Measurements from ENCODE around the gene GPI. TPM values are rescaled to one million over a fixed set of nuclear protein-coding genes. Genes with fewer than 3 reads are reported as not detected.
A peak's percentile ranks its signal among the peaks of the same experiment; 100 is the strongest.

The GPI gene
- total RNA-seq, 1 donor from 2014 or later: 228 TPM

DNA sequence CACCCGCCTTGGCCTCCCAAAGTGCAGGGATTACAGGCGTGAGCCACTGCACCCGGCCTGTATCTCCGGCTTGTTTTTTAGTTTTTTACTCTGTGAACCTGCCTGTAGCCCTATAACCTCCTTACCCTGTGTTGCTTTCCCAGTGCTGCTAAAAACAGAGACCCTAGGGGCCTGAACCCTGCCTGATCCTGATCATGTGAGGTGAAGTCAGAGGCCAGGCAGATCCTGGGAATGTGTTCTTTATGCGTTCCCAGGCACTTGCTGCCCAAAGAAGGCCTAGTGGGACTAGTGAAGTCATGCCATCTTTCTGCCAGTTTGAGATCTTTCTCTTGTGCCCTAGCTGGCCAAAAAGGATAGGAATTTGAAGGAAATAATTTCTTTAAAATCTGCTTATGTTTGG is 67.8 kb downstream of the GPI start:
- peaks cover 24% of the 10 kb centered on the region for H3K36me3 Mint-ChIP-seq
- peak overlapping the region; percentile 66 for H3K27ac Mint-ChIP-seq
- no peaks in the 10 kb centered on the region for H3K9me3 Mint-ChIP-seq
- TF ChIP-seq, protein P1, sequence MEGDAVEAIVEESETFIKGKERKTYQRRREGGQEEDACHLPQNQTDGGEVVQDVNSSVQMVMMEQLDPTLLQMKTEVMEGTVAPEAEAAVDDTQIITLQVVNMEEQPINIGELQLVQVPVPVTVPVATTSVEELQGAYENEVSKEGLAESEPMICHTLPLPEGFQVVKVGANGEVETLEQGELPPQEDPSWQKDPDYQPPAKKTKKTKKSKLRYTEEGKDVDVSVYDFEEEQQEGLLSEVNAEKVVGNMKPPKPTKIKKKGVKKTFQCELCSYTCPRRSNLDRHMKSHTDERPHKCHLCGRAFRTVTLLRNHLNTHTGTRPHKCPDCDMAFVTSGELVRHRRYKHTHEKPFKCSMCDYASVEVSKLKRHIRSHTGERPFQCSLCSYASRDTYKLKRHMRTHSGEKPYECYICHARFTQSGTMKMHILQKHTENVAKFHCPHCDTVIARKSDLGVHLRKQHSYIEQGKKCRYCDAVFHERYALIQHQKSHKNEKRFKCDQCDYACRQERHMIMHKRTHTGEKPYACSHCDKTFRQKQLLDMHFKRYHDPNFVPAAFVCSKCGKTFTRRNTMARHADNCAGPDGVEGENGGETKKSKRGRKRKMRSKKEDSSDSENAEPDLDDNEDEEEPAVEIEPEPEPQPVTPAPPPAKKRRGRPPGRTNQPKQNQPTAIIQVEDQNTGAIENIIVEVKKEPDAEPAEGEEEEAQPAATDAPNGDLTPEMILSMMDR (IDR thresholded peaks at IDR 0.05; ENCODE audit: unreplicated experiment): no peak
- no peaks in the 10 kb centered on the region for H3K27me3 Mint-ChIP-seq (ENCODE audit: low read depth)
- no peak overlapping the region for H3K4me3 Mint-ChIP-seq
- peaks cover 26% of the 10 kb centered on the region for H3K4me1 Mint-ChIP-seq
- no peak for DNase-seq (ENCODE audit: low spot score in 2 of 2, unreplicated experiment in 2 of 2)

DNA sequence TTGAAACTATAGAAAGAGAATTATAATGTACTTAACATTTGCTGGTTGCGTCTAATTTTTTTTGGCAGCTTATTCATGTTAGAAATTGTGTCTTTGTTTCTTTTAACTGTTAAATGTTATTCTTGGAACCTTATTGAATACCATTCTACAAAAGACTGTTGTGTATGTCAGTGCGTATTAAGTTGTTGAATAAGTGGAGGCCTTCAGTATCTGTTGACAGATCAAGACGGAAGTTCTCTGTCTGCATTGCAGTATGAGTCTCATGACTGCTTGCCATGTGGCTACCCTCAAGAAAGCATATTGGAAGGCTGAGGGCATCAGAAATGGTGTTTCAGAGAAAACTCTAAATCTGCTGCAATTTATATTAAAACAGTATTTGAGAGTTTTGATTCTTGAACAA is 71.7 kb downstream of the GPI start:
- no peaks in the 10 kb centered on the region for H3K9me3 Mint-ChIP-seq
- TF ChIP-seq, protein P1 (IDR thresholded peaks at IDR 0.05; ENCODE audit: unreplicated experiment): no peak
- H3K27me3 Mint-ChIP-seq (ENCODE audit: low read depth): no peaks in the 10 kb centered on the region
- H3K4me3 Mint-ChIP-seq: no peak overlapping the region
- H3K36me3 Mint-ChIP-seq: peaks cover 39% of the 10 kb centered on the region
- no peak for DNase-seq (ENCODE audit: low spot score in 2 of 2, unreplicated experiment in 2 of 2)
- no peaks in the 10 kb centered on the region for H3K4me1 Mint-ChIP-seq
- no peak overlapping the region for H3K27ac Mint-ChIP-seq

DNA sequence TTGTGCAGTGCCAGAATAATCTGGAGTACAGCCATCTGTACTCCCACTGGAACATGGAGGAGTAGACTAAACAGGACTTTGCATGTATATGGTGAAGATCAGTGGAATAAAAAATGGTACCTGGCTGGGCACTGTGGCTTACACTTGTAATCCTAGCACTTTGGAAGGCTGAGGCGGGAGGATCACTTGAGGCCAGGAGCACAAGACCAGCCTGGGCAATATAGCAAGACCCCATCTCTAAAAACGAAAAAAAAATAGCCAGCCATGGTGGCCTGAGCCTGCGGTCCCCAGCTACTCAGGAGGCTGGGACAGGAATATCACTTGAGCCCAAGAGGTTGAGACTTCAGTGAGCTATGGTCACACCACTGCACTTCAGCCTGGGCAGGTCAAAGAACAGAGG is 83.2 kb downstream of the GPI start:
- Mint-ChIP-seq H3K36me3 (peaks cover 55% of the 10 kb centered on the region), H3K9me3 (no peaks in the 10 kb centered on the region), H3K4me3 (no peak overlapping the region), H3K27ac (no peak overlapping the region), H3K27me3 (ENCODE audit: low read depth) (no peaks in the 10 kb centered on the region), H3K4me1 (no peaks in the 10 kb centered on the region)
- TF ChIP-seq, protein P1 (IDR thresholded peaks at IDR 0.05; ENCODE audit: unreplicated experiment): no peak
- DNase-seq (ENCODE audit: low spot score in 2 of 2, unreplicated experiment in 2 of 2): no peak

Other genes with a start within 250 kb of the GPI start
- 153 to 164 TPM (median 155 TPM) in 3 replicates for gene LSM14A, start 192.7 kb upstream of the GPI start, total RNA-seq
- gene GARRE1, start 110.6 kb upstream of the GPI start, total RNA-seq: 50.3 to 52.4 TPM (median 50.5 TPM) in 3 replicates
- 10.0 to 16.5 TPM (median 12.5 TPM) in 3 replicates for gene PDCD2L, start 39.2 kb downstream of the GPI start, total RNA-seq
- gene UBA2, start 63.2 kb downstream of the GPI start, total RNA-seq: 98.7 to 113 TPM (median 106 TPM) in 3 replicates
- gene WTIP, start 116.6 kb downstream of the GPI start, total RNA-seq: 42.3 to 45.9 TPM (median 42.5 TPM) in 3 replicates

Data from mesothelial cell of epicardium (in vitro differentiated cells).